ENCODE measurements around the gene TRIM31. TPM values are rescaled to one million over a fixed set of nuclear protein-coding genes. Genes with fewer than 3 reads are reported as not detected.
"Not testable (repeated sequence)": the region's sequence is repeated elsewhere in the genome, so short reads cannot be mapped to it uniquely, and the experiment has no call there.

Gene TRIM31
- total RNA-seq, 1 donor from 2014 or later: not detected

- intact Hi-C loops (cut with DNase I): no loop called here
- no peak for DNase-seq (ENCODE audit: low spot score)
Measured at GRCh38 chr6:30127238-30128093, 14.6 kb upstream of the TRIM31 start.

- intact Hi-C loops (cut with DNase I): no loop called here
- no peak for DNase-seq (ENCODE audit: low spot score)
Measured at GRCh38 chr6:30122515-30122914, 9.6 kb upstream of the TRIM31 start.

DNA sequence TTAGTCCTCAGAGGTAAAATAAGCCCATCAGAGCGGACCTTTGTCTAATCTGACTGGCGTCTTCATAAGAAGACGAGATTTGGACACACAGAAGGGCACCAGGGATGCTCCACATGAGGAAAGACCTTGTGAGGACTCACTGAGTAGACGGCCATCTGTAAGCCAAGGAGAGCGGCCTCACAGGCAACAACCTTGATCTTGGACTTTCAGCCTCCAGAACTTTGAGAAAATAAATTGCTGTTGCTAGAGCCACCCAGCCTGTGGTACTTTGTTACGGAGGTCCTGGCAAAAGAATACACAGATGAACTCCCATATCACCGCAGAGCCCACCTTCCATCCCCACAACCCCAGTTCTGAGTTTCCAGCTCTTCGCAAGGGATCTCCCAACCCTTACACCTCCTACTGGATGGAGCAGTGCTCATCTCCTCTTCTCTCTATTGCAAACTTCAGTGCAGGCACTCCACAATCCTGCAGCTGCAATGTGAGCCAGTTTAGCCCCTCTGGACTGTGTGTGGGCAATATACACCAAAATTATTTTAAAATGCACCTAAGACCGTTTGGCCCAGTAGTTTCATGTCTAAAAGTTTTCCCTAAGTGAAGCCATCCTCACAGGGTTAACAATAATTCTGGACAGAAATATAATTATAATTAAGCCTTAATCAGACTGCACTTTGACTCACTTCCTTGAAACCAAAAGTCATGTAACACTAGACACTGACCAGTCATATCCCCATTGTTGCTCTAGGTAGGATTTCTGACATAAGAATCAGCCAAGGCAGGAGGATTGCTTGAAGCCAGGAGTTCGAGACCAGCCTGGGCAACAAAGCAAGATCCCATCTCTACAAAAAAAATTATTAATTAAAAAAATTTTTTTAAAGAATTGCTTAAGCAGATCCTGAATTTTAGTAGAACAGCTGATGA lies 8.8 kb upstream of the TRIM31 start:
- DNase-seq (ENCODE audit: low spot score): no peak
- intact Hi-C loops (cut with DNase I): no loop called here

DNA sequence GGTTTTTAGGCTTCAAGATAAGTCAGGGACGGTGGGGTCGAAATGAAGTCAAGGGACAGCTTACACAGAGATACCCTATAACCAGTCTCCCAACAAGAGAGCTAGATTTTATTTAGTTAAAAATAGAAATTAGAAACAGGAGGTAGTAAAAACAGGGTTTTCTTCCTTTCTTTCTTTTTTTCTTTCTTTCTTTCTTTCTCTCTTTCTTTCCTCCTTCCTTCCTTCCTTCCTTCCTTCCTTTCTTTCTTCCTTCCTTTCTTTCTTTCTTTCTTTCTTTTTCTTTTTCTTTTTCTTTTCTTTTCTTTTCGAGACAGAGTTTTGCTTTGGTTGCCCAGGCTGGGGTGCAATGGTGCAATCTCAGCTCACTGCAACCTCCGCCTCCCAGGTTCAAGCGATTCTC lies 5.8 kb upstream of the TRIM31 start:
- DNase-seq (ENCODE audit: low spot score); intact Hi-C loops (cut with DNase I): not testable (repeated sequence)

DNA sequence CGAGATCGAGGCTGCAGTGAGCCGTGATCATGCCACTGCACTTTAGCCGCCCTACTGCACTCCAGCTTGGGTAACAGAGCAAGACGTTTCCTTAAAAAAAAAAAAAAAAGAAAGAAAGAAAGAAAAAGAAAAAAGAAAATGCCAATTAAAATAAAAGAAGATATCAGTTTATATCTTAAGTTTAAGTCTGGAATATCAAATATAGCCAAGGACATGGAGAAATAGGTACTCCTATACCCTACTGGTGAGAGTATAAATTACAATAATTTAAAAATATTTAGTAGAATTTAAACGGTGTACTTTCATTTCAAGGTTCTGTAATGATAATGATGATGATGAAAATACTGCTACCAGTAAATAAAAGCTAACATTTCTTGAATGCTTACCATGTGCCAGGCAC lies 3.8 kb upstream of the TRIM31 start:
- no peak for DNase-seq (ENCODE audit: low spot score)
- intact Hi-C loops (cut with DNase I): no loop called here

- no peak for DNase-seq (ENCODE audit: low spot score)
- intact Hi-C loops (cut with DNase I): no loop called here
Measured at GRCh38 chr6:30113841-30114240, 951 bp upstream of the TRIM31 start.

DNA sequence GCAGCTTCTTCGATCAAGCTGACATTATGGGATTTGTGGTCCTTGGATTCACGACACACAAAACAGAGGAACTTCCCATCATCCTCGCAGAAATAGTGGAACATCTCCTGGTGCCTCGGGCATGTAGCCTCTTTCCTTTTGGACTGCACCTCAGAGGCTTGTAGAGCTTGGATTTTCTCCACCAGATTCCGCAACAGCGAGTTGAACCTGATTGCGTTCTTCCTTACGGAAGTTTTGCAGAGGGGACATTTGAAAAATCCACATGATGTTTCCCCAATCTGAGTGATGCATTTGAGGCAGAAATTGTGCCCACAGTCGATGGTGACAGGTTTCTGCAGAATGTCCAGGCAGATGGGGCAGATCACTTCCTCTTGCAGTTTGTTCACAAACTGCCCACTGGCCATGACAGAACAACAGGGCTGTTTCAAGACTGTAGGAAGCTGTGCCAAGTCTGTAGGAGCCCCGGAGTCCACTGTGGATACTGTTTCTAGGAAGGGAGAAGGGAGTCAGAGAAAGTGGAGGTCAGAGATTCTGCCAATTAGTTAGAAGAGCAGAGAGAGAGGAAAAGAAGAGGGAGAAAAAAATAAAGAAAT lies 392 bp downstream of the TRIM31 start:
- no peak for DNase-seq (ENCODE audit: low spot score)
- intact Hi-C loops (cut with DNase I): no loop called here

DNA sequence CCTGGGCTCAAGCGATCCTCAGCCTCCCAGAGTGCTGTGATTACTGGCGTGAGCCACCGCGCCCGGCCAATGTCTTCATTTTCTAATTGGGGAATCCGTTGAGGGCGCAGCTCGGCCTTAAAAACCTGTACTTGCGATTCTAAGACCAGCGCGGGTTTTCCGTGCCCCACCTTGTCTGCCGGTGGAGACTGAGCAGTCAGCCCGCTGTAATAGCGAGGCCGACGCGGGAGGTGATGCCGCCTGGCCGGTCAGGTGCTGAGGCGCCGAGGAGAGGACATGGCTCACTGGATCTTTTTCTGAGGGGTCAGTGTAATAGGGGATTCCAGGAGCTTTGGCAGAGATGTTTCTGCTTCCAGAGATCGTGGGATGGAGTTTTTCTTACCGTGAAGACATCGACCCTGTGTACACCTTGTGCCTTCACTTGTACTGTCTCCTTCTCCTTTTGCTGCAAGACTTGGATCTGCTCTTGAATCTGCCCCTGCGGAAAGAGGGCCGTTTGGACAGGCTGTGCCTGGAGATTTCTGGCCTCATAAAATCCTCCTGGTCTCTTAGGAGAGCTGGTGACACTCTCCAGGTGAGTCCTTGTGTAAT lies 1.5 kb downstream of the TRIM31 start:
- intact Hi-C loops (cut with DNase I): no loop called here
- DNase-seq (ENCODE audit: low spot score): no peak

GRCh38 chr6:30104661-30105060 lies 8.2 kb downstream of the TRIM31 start:
- intact Hi-C loops (cut with DNase I): no loop called here
- no peak for DNase-seq (ENCODE audit: low spot score)

DNA sequence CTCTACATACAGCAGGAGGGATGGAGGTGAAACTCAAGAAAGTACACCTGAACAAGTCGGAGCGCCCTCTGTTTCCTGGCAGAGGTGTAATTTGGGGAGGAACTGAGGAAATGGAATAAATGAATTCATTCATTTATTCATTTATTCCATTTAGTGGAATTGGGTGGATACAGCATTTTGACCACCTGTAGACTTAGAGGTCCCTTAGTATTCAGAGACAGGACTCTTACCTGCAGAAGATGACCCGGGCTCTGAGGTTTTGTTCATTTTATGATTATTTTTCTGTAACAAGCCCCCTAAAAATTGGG lies 9.1 kb downstream of the TRIM31 start:
- no peak for DNase-seq (ENCODE audit: low spot score)
- intact Hi-C loops (cut with DNase I): loop anchor here (1.0 to 2.0 kb wide), 2 partner anchors 27 to 37 kb away; partner anchors contain the start of gene PPP1R11

DNA sequence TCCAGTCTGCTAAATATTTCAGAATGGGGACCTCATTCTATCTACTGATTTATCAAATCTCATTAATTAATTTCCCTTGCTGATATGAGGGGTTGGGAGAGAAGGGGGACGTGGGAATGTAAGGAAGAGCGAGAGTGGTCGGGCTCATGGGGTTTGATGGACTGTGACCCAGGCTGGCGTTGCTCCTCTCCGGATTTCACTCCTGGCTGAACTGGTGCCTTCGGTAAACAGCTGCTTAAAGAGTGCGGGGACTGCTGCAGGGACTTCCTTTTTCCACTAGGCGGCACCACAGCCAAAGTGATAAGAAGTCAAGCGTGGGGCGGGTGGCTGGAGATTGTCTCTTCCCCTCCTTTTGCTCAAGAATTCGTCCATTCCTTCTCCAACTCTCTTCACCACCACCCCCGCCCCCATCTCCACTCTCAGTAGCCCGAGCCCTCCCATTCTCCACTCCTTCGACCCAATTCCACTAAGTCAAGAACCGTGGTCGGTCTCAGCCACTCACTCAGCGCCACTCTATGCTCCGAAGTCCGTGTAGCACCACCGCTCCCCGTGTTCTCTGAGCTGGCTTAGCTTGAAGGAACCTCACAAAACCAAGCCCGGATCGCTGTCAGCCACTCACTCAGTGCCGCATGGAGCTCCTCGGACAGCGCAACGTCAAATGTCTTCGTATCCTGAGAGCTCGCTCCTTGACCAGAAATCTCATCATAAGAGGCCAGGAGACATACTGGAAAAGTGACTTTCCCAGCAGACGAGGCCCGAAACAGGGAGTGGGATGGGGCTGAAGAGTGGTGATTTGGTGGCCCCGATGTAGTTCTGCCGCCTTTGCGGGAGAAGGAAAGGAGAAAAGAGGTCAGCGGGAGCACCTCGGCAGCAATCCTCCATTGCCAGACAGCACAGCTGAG lies 9.7 kb downstream of the TRIM31 start:
- DNase-seq (ENCODE audit: low spot score): peak; percentile 89
- intact Hi-C loops (cut with DNase I): loop anchor here (1.0 to 2.0 kb wide), 2 partner anchors 28 to 36 kb away; partner anchors contain the start of gene PPP1R11

DNA sequence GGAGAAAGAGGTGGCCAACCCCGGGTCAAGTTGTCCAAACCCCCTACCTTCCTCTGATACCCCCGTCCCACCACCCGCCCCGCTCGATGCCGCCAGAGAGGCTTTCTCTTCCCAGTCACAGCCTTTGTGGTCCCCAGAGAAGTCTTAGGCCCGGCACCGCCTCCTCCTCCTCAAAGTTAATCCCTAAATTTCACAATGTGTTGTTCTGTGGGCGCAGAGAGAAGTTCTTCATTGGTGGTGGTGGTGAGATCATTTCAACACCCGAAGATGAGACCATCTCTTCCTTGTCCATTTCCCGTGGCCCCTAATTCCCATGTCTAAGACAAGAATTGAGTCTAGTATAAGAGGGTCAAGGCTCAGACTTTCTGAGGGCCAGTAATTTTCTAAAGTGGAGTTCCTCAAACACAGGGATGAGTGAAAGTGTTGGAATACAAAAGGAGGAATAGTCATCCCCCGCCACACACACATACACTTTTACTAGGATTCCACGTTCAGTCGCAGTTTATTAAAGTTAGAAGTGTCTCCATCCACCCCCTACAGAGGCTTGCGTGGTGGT lies 10.4 kb downstream of the TRIM31 start:
- no peak for DNase-seq (ENCODE audit: low spot score)
- intact Hi-C loops (cut with DNase I): loop anchor here (2.0 kb wide), 1 partner anchor 36 kb away; the partner anchor contains the start of gene PPP1R11

GRCh38 chr6:30101444-30102413 lies 11.2 kb downstream of the TRIM31 start:
- intact Hi-C loops (cut with DNase I): loop anchor here (2.0 kb wide), 1 partner anchor 35 kb away; the partner anchor contains the start of gene PPP1R11
- peak; percentile 97 for DNase-seq (ENCODE audit: low spot score)

GRCh38 chr6:30100585-30101443 lies 12.1 kb downstream of the TRIM31 start:
- no peak for DNase-seq (ENCODE audit: low spot score)
- intact Hi-C loops (cut with DNase I): no loop called here

GRCh38 chr6:30100154-30100553 lies 12.7 kb downstream of the TRIM31 start:
- DNase-seq (ENCODE audit: low spot score): no peak
- intact Hi-C loops (cut with DNase I): no loop called here

Measured in cardiac septum (tissue), 1 donor.